HG03439 (cell line): ENCODE results near the gene NECTIN4.
A peak's percentile ranks its signal among the peaks of the same experiment; 100 is the strongest.

Source experiments
- ATAC-seq: cut with Tn5 transposase; IDR thresholded peaks from one replicate; pipeline ENCODE4 v1.9.1; 2021; ENCODE audit warnings: mild to moderate bottlenecking, moderate library complexity; ENCODE audit not compliant: unreplicated experiment

Gene NECTIN4

DNA sequence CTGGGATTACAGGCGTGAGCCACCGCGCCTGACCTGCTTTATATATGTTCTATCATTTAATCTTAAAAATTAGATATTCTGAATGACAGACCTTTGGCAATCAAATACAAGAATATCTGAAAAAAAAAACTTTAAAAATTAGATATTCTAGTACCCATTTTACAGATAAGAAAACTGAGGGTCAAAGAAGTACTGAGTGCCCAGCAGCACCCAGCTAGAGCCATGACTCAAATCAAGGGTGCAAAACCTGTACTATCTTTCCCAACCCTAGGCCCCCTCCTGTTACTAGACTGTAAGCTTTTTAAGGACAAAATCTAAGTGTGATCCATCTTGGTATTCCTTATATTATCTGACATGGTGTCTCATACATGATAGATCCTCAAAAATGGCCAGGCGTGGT, 27.9 kb downstream of the NECTIN4 start:
- ATAC-seq = no peak

DNA sequence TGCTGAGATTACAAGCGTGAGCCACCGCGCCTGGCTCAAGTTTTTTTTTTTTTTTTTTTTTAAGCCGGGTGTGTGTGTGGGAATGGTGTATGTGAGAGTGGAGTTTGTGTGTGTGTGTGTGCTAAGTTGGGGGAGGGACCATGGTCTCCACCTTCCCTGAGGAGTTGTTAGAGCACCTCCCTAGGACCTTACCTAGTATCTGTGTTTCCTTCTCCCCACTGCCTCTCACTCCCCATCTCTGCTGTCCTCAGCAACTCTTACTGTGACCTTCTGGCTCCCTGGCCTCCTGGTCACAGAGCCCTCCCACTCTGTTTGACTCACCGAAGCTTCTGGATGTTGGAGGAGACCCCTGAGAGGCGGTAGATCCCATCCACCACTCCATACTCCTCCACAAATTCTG, 30.1 kb downstream of the NECTIN4 start:
- ATAC-seq = no peak

DNA sequence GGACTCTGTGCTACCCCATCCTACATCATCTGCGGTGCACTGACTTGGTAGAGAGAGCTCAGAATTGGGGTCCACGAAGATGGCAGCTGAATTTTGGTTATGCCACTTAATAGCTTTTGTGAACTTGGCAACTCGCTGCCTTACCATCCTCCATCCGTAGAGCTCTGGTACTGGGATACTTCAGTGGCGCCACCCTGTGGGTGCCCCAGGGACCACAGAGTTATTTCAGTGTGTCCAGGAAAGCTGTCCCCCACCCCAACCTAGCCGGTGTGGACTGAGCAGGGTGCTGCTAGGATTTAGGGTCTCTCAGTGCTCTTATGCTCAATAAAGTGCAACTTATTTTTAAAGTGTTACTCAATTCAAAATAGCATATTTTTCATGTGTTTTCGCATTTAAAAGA, 34.6 kb downstream of the NECTIN4 start:
- ATAC-seq = no peak

DNA sequence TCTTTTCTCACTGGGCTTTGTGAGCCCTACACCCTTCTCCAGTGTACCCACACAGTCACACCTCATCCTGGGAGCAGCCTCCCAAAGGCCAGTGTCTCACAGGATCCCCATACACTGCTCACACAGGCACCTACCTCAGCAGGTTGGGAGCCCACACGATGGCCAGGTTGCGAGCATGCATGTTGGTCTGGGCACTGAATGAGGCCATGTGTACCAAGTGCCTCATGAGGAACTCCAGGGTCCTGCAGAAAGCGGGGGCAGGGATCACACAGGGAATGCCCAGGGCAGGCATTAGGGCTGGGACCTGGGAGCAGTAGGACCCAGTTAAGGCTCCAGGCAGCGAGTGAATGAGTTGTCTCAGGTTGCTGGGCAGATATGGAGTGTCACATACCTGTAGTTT, 35.1 kb downstream of the NECTIN4 start:
- ATAC-seq = no peak

DNA sequence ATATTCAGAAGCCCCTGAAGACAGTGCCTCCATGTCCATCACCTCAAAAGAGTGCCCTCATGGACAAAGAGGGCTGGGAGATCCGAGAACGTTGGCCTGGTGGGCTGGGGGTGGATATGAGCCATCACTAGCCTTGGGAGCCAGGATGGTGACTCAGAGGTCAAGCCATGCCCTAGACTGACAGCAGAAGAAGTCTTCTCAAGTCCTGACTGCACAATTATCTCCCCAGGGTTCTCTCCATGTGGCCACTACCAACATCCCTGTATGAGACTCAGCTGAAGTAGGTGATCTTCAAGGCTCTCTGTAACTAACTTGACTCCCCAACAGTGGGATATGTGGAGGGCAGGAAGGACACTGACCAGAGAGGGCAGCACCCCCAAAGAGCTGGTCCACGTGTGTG, 36.5 kb downstream of the NECTIN4 start:
- no peak for ATAC-seq

DNA sequence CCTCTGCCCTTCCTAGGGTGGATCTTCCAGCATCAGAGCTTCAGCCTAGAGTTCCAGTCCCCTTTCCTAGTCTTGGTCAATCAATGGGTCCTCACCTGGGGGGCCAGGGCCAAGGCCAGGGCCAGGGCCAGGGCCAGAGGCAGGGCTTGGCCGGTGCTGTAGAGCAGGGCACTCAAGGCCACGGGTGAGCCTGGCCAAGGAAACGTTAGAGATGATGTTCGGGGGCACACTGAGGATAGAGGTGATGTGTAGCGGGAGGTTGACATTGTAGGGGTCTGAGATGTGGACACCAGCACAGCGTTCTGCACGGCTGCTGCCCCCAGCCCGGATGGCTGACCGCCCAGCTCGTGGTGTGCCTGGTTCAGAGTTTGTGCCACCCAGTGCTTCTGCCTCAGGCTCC, 38.1 kb downstream of the NECTIN4 start:
- no peak for ATAC-seq

DNA sequence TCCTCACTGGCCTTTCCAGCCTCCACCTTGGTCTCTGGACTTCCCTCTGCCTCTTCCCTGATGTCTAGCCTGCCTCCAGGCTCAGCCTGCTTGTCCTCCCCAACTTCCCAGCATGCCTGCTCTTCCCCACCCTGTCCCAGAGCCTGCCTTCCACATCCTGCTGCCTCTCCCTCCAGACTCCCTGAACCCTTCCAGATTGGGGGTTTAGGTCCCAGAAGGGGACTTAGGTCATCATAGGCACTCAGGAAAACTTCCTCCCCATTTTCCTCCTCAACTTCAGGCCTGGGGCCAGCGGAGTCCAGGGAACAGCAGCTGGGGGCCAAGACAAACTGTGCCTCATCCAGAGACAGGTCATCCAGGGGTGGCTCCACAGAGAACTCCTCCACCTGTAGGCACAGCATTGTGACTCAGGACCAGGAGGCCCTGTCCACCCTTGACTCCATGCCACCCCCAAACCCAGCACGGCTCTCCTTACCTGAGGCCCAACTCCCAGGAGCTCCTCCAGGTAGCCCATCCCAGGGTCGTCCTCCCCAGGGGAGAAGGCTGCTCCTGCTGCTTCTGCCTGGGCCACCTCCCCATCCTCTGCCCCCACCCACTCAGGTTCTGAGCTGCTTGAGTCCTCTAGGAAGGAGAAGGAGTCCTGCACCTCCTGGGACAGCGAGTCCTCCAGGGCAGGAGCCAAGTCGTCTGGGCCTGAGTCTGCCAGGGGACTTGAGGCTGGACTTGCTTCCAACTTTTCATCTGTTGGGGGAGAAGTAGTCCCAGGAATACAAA, 40.2 kb downstream of the NECTIN4 start:
- no peak for ATAC-seq

DNA sequence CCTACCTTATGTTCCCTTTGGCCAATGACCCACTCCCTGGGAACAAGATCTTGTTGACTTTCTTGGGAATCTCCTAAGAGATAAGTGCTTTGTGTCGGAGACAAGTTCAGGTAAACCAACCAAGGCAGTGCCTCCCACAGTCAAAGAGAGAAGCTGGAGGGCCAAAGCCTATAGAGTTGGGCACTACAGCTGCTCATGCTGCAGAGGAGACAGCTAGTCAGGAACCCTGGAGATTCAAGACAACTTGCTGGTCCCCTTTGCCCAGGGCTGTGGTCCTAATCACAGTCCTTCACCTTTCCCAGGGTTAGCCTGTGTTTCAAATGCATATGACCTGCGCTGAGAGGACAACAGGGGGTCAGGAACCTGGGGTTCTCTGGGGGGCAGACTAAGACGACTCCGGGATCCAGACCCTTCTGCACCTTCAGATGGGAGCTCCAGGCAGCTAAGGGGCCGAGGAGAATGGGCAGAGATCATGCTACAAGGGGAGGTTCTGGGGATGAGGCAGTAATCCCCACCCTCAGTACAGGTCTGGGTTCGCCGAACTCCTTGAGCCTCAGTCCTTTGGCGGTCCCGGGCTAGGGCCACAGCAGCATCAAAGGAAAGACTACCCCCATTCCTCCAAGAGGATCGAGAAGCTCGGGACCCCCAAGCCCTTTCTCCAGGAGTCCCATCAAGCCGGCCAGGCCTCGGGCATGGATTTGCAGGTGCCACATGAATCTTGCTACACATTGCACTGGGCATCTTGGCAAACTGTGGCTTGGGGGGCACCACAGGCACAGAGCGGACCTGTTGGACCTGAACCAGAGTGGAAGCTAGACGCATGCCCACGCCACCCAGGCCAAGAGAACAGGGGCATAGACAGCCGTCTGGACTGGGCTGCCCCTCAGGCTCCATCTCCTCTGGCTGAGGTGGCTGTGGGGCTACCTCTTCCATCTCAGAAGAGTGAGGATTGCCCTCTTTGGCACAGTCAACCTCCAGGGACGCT, 41.6 kb downstream of the NECTIN4 start:
- ATAC-seq = no peak

DNA sequence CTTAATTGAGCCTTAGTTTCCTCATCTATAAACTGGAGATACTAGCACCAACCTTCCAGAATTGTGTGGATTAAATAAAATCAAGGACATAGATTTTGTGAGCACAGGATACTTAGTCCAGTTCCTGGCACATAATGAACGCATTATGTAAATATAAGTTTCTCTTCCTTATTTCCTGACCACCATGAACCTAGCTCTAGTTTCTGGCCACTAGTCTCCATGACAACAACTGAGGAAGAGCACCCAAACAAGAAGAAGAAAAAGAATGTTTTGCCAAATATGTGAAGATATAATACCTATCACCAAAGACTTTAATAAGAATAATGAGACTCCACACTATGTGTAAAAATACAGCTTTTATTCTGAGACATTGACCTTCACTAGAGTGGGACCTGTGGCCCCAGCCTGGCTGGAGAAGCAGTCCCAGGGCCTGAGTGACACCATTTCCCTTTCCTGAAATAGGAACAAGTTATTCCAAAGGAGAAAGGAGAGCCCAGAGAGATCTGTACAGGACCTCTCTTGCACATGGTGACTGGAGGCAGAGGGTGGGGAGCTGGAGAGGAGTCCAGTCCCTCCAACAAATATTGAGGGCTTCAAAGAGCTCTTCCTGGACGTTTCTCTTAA, 42.6 kb downstream of the NECTIN4 start:
- ATAC-seq = peak; percentile 33

DNA sequence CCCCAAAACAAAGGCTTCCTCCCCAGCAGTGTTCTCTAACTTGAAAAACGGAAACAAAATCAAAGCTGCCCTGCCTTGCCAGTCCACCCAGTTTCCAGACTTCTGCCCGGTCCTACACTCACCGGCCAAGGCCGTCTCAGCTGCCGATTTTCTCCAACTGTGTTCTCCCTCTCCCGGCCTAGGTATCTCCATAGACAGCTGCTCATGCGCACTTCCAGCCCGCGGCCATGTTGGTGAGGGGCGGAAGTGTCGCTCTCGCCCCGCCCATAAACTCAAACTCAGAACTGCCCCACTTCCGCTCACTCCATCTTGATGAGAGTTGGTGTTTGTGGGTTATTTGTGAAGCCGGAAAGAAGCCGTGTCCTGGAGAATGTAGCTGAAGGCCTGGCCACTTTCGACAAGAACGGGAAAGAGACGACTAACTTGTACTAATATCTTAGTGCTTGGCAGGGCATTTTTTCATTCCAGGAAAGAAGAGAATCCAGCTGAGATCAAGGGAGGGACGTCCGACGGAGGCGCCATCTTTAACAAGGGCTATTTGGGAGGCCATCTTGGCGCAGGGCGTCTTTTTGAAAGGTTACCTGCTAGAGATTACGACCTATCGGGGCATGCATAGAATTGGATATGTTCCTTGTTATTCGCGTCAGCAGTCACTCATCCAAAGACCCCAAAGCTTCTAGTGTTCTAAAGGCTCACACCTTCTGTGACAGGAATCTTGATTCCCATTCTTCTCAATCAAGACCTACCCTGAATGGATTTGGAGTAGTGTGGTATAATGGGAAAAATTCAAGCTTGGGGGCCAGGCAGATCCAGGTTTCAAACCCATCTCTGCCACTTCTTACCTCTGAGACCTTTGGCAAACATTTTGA, 43.4 kb downstream of the NECTIN4 start, which contains the start of gene USF1:
TSS of gene USF1 (minus strand) at position 242 of the 869 bp plus-strand sequence. CDS start 2,702 bp downstream, outside the sequence.
- ATAC-seq = peak; percentile 57

DNA sequence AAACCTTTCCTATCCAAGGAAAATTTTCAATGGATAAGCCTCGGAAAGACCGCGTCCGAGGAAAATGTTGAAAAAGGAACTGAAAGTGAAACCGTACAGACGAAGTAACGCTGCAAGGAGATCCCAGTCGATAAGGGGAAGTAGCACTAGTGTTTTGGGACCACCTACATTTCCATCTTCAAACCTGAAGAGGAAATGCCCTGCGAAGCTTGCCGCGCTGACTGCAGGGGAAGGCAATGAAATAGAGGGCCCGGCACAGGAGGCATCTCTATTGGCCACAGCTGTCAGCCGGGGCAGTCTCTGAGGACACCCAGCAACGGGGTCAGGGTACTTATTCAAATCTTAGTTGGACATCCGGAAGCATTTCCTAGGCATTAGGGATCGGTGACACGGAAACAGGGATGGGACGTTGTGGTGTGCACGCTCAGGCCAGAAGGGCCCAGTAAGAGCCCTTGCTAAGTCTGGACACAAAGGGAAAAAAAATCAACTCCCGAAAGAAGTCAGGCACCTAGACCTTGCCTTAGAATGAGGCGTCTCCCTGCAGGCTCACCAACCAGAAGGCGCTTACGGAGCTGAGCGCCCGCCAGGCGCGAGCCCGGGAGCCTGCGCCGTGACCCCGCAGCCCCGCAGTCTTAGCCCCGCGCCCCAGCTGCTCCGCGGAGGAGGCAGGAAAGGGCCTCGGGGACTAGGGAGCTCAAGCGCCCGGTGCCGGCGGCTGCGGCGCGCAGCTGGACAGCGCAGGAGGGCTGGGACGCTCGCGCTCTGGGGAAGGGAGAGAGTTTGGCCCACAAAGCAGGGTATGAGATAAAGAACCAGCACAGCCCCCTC, 44.2 kb downstream of the NECTIN4 start:
- ATAC-seq = peak; percentile 39

DNA sequence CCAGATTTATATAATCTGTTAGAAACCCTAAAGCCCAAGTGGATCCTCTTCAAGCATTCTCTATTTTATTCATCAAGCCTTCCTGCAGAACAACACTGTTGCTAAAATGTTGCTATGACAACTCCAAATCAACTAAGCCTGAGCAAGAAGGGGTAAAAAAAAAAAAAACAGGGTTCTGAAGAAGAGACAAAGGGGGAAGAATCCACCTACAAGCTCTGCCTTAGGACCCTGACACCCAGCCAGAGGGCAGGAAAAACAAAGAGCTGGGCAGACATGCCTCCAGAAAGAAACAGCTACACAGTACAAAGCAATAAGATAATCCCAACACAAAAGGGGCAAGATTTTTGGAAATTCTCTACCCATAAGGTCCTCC, 44.8 kb downstream of the NECTIN4 start:
- no peak for ATAC-seq

DNA sequence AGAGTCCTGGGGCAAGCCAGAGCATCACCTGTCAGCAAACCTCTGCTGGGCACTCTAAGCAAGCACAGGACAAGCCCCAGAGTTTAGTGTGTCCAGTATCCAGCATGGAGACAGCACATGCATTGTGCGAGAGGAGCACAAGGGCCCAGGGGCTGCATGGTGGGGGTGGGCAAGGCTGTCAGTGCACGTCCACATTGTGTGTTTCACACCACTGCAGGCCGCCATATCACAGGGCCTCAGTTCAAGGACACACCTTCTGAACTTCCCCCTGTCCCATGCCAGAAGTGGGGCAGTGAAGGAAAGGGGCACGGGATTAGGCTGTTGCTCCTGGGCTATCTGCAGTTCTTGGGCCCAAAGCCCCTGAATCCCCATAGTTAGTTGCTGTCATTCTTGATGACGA, 49.8 kb downstream of the NECTIN4 start:
- ATAC-seq = no peak

DNA sequence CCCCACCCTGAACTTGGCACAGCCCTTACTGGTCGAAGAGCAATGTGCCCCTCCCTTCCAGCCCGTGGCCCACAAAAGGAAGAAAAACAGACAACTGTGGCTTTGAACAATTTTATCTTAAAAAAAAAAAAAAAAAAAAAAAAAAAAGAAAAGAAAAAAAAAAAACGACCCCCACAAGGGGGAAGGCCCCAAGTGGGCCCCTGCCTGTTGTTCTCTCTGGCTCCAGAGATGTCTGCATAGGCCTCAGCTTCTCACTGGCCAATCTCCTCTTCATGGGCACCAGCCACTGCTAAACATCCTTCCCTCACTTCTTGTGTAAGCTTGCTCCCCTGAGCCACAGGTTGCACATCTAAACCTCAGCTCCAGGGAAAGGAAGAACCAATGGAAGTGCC, 50.2 kb downstream of the NECTIN4 start:
- ATAC-seq = no peak

DNA sequence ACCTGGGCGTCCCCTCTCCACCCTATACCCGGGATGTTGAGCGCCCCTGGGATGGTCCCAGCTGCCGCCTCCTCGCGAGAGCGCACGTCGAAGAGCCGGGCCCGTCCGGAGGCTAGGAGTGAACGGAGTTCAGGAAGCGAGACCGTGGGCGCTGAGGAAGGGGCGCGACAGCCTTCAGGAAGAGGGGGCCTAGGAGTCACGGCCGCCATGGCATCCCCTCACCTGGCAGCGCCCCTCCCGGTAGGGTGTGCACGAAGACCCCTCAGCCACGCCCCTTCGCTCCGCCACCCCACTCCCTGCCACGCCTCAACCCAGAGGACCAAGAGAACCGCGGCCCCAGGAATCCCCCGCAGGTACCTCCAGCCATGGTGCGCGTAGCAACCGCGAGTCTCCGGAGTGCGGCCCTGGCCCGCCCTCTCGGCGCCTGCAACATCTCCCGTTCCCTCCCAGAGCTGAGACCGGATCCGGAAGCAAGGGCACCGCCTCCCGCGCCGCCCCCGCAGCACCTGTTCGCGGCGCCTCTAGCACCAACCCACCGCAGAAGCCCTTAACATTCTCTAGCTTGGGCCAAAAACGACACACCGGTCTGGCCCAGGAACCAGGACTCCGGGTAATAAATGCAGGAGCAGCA, 50.7 kb downstream of the NECTIN4 start, which contains the start of gene TSTD1:
TSS of gene TSTD1 (minus strand) at position 442 of the 631 bp plus-strand sequence. CDS start at position 367, 75 bp downstream.
- ATAC-seq = peak; percentile 69

DNA sequence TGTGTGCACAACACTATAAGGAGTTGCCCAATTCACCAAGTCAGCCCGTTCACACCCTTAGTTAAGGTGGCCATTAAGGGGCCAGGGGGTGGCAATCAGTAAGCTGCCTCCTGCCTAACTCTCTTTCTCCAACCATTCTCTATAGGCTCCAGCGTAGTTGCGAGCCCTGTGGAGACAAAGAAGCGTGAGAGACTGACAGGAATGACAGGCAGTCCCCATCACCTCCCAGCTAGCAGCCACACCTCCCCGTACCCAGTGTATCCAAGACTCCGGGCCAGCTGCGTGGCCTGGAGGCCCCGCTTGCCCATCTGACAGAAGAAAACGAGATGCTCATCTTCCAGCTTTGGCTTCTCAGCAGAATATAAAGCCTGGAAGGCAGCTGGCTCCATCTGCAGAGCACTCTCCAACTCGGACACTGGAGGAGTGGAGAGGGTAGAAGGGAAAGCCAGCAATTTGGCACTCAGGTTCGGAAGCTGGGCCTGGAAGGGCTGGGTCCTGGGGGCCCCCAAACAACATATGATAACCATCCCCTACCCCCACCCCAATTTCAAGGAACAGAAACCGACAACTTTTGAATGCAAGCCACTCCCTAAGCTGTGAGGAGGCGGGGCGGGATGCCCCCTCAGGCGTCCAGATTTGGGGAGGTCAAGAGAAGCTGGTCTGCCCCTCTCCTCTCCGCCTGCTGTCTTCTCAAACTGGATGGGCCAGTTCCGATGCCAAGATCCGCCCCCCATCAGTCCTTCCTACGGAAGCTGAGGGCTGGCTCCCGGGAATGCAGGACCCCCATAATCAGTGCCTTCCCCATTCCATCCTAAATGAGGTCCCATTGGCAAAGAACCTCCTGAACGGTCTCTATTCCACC, 51.5 kb downstream of the NECTIN4 start:
- ATAC-seq = no peak

DNA sequence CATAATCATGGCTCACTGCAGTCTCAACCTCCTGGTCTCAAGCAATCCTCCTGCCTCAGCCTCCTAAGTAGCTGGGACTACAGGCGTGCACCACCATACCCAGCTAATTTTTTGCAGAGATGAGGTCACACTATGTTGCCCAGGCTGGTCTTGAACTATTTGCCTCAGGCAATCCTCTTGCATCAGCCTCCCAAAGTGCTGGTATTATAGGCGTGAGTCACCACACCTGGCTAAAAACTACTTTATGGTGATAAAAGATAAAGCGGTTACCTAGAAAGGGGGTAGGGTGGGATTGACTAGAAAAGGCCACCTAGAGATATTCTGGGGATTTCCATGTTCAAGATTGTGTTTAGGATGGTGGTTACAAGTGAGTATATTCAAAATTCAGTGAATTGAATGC, 55.6 kb downstream of the NECTIN4 start:
- ATAC-seq = no peak

DNA sequence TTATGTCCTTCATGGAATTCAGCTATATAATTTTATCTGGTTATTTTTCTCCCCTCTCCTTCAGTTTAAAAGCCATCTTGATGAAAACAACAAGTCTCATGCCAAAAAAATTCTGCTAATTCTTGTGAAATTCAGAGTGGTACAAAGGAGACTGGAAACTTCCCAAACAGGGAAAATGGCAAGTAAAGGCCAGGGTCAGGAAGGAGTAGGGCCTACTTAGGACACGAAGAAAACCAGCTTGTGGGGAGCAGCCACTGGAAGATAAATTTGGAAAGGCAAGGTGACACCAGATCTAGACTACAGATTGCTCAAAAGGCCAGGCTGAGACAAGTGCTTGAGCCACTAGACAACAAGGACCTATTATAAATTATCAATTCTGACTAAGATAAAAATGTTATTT, 56.9 kb downstream of the NECTIN4 start:
- ATAC-seq = no peak
